Measurements from ENCODE around the gene CNTNAP2.

Gene CNTNAP2

GRCh38 chr7:147804032-147804431 is 1687.4 kb downstream of the CNTNAP2 start:
- in situ Hi-C loops (cut with HindIII; ENCODE audit: low sequenced_read_pairs): no loop called here
- no peak overlapping the region for H3K4me3 ChIP-seq (ENCODE audit: low read depth, low read length)
- no peak for TF ChIP-seq CTCF (IDR thresholded peaks at IDR 0.05; ENCODE audit: low read depth, low read length)
- DNase-seq (ENCODE audit: low read depth, low spot score): no peak

GRCh38 chr7:147805996-147806576 is 1689.5 kb downstream of the CNTNAP2 start:
- no peak for TF ChIP-seq CTCF (IDR thresholded peaks at IDR 0.05; ENCODE audit: low read depth, low read length)
- no peak overlapping the region for H3K4me3 ChIP-seq (ENCODE audit: low read depth, low read length)
- no peak for DNase-seq (ENCODE audit: low read depth, low spot score)
- in situ Hi-C loops (cut with HindIII; ENCODE audit: low sequenced_read_pairs): no loop called here

- in situ Hi-C loops (cut with HindIII; ENCODE audit: low sequenced_read_pairs): no loop called here
- no peak for DNase-seq (ENCODE audit: low read depth, low spot score)
- TF ChIP-seq CTCF (IDR thresholded peaks at IDR 0.05; ENCODE audit: low read depth, low read length): no peak
- no peak overlapping the region for H3K4me3 ChIP-seq (ENCODE audit: low read depth, low read length)
These were observed 1693.2 kb downstream of the CNTNAP2 start for GRCh38 chr7:147809786-147810185.

DNA sequence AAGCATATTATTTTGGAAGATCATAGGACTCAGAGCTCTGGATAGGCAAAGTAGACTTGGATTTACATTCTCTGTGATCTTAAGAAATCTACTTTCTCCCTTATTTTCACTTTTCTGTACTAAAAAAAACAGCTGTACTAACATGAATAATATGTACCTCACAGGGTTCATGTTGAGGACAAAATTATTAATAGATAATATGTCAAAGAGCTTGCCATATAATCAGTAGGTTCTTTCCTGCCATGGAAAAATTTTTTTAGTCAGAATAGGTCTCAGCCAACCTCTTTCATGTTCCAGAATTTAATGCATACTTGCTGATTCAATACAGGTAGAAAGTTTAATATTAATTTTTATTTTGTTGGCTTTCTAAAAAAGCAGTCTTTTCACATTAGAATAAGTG is 1693.7 kb downstream of the CNTNAP2 start:
- no peak for DNase-seq (ENCODE audit: low read depth, low spot score)
- H3K4me3 ChIP-seq (ENCODE audit: low read depth, low read length): no peak overlapping the region
- in situ Hi-C loops (cut with HindIII; ENCODE audit: low sequenced_read_pairs): no loop called here
- no peak for TF ChIP-seq CTCF (IDR thresholded peaks at IDR 0.05; ENCODE audit: low read depth, low read length)

DNA sequence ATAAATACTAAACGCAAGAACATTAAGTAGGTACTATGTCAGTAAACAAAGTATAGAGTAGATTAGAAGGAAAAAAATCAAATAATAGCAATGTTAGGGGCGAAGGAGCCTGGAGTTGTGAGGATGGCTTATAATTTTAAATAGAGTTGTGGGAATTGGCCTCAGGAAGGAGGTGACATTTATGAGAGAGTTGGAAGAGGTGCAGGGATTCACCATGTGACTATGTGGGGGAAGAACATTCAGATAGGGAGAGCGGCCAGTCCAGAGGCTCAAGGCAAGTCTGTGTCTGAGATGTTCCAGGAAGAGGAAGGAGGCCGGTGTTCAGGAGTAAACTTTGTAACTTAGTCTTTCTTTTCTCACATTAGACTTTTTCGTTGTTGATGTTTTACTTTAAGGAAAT is 1695.3 kb downstream of the CNTNAP2 start:
- no peak for DNase-seq (ENCODE audit: low read depth, low spot score)
- H3K4me3 ChIP-seq (ENCODE audit: low read depth, low read length): no peak overlapping the region
- in situ Hi-C loops (cut with HindIII; ENCODE audit: low sequenced_read_pairs): no loop called here
- TF ChIP-seq CTCF (IDR thresholded peaks at IDR 0.05; ENCODE audit: low read depth, low read length): no peak

DNA sequence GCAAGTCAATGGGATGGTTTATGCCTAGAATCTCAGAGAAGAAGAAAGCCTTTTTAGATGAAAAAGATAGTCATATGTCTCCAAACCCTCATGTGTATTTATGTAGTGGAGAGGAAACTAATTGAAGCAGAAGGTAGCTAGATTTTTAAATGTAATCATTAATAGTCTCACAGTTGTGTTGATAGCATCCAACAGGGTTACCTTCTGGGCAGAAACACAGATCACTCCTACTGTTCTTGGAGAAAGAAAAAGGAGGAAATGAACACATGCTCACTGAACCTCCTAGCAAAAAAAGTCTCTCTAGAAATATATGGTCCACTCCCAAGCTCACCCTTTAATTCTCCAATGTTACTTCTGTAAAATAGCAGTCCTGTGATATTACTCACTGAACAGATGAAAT is 1696.7 kb downstream of the CNTNAP2 start:
- in situ Hi-C loops (cut with HindIII; ENCODE audit: low sequenced_read_pairs): no loop called here
- DNase-seq (ENCODE audit: low read depth, low spot score): no peak

More for the DNA sequence above, 1696.7 kb downstream of the CNTNAP2 start:
- no peak for TF ChIP-seq CTCF (IDR thresholded peaks at IDR 0.05; ENCODE audit: low read depth, low read length)
- H3K4me3 ChIP-seq (ENCODE audit: low read depth, low read length): no peak overlapping the region

All from astrocyte of the spinal cord (primary cell).